DMS53 treated with DMSO at 0.1 percent for 48 hours (cell line): Measurements from ENCODE around the gene PIGA.
A peak's percentile ranks its signal among the peaks of the same experiment; 100 is the strongest.
"Not testable (repeated sequence)": the region's sequence is repeated elsewhere in the genome, so short reads cannot be mapped to it uniquely, and the experiment has no call there.

Experiments used
- DNase-seq: peaks from one replicate; lab custom pipeline; 2025; ENCODE audit not compliant: unreplicated experiment; lab: John Stamatoyannopoulos, UW

PIGA gene

GRCh38 chrX:15322072-15322471, 13.3 kb downstream of the PIGA start:
- no peak for DNase-seq

GRCh38 chrX:15321447-15321846, 13.9 kb downstream of the PIGA start:
- no peak for DNase-seq

GRCh38 chrX:15320297-15320696, 15.0 kb downstream of the PIGA start:
- DNase-seq, result no peak

- no peak for DNase-seq
Measured at GRCh38 chrX:15319075-15319474, 16.2 kb downstream of the PIGA start.

GRCh38 chrX:15315509-15315908, 19.8 kb downstream of the PIGA start, which contains the start of gene ASB11:
ASB11 (minus strand) TSS chrX:15315640; CDS start chrX:15315605, 35 bp downstream.
- no peak for DNase-seq

GRCh38 chrX:15314472-15314871, 20.9 kb downstream of the PIGA start:
- no peak for DNase-seq

- no peak for DNase-seq
Measured at GRCh38 chrX:15311119-15311518, 24.2 kb downstream of the PIGA start.

- DNase-seq, result peak; percentile 25
Measured at GRCh38 chrX:15310117-15310516, 25.2 kb downstream of the PIGA start.

GRCh38 chrX:15305899-15306298, 29.4 kb downstream of the PIGA start:
- DNase-seq, result not testable (repeated sequence)

- no peak for DNase-seq
Measured at GRCh38 chrX:15301924-15302323, 33.4 kb downstream of the PIGA start.

- DNase-seq, result no peak
Measured at GRCh38 chrX:15299941-15300851, 35.1 kb downstream of the PIGA start.

GRCh38 chrX:15298780-15299179, 36.5 kb downstream of the PIGA start:
- DNase-seq, result no peak

GRCh38 chrX:15298201-15298600, 37.1 kb downstream of the PIGA start:
- no peak for DNase-seq

- DNase-seq, result no peak
Measured at GRCh38 chrX:15293451-15293850, 41.9 kb downstream of the PIGA start.

- DNase-seq, result no peak
Measured at GRCh38 chrX:15292861-15293260, 42.5 kb downstream of the PIGA start.

- DNase-seq, result no peak
Measured at GRCh38 chrX:15277604-15278003, 57.7 kb downstream of the PIGA start.

- no peak for DNase-seq
Measured at GRCh38 chrX:15274946-15275345, 60.4 kb downstream of the PIGA start.

GRCh38 chrX:15273275-15273674, 62.0 kb downstream of the PIGA start:
- DNase-seq, result not testable (repeated sequence)

GRCh38 chrX:15271757-15272156, 63.6 kb downstream of the PIGA start:
- DNase-seq, result no peak

GRCh38 chrX:15269618-15270521, 65.5 kb downstream of the PIGA start, which contains the start of gene ASB9:
ASB9 (minus strand) TSS chrX:15270083; CDS start chrX:15269874, 209 bp downstream.
- DNase-seq, result peak; percentile 24
